Mesothelial cell of epicardium (in vitro differentiated cells): Measurements from ENCODE around the gene NLRX1. TPM values are rescaled to one million over a fixed set of nuclear protein-coding genes. Genes with fewer than 3 reads are reported as not detected.

Experiments
- DNase-seq, 2 experiments: peaks; one replicate each; pipeline ENCODE4 v3.0.0; 2021; ENCODE audit warnings: low spot score in 2 of 2; ENCODE audit not compliant: unreplicated experiment in 2 of 2
- H3K27ac Mint-ChIP-seq: 2 replicates; pipeline ENCODE4 v1.8.0; 2021; ENCODE audit warnings: mixed read lengths
- H3K27me3 Mint-ChIP-seq: 2 replicates; pipeline ENCODE4 v1.8.0; 2021; ENCODE audit warnings: low read depth, mixed read lengths
- H3K36me3 Mint-ChIP-seq: 2 replicates; pipeline ENCODE4 v1.8.0; 2021; ENCODE audit warnings: mixed read lengths
- H3K4me1 Mint-ChIP-seq: 2 replicates; pipeline ENCODE4 v1.8.0; 2021; ENCODE audit warnings: mixed read lengths
- H3K4me3 Mint-ChIP-seq: 2 replicates; pipeline ENCODE4 v1.8.0; 2021; ENCODE audit warnings: mild to moderate bottlenecking, moderate library complexity, mixed read lengths
- H3K9me3 Mint-ChIP-seq: 2 replicates; pipeline ENCODE4 v1.8.0; 2021; ENCODE audit warnings: mixed read lengths
- total RNA-seq: library from RNA; stranded (reverse); gene quantifications from 3 replicates; pipeline ENCODE4 v1.2.1, GENCODE V29; 2021
- TF ChIP-seq, protein P1 (sequence below): fragments of 200-600 bp; sonication (generic); IDR thresholded peaks from one replicate; pipeline ENCODE4 v1.5.0; 2021; ENCODE audit warnings: antibody characterized with exemption; ENCODE audit not compliant: unreplicated experiment

Gene NLRX1
- total RNA-seq, 1 donor from 2014 or later: 21.9 TPM

DNA sequence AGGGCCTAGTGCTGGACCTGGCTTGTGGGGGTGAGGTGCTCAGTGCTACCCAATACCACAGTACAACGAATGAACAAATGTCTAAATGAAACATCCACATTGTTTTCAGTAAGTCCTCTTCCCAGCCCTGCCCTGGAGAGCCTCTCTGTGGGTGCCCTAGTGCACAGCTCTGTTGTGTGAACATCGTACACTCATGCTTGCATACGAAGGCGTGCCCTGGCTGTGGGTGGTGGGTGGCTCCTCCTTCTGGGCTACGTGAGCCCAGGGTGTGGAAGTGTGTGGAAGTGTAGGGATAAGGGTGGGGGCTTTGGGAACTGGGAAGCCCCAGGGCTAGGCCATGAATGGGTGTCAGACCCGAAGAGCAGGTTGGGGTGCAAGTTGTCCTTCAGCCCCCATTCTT, 592 bp upstream of the NLRX1 start:
- Mint-ChIP-seq H3K36me3 (no peaks in the 10 kb centered on the region), H3K27me3 (no peaks in the 10 kb centered on the region), H3K27ac (peak overlapping the region; percentile 43), H3K4me1 (peaks cover 11% of the 10 kb centered on the region), H3K4me3 (peak overlapping the region; percentile 82), H3K9me3 (no peaks in the 10 kb centered on the region)
- TF ChIP-seq, protein P1, sequence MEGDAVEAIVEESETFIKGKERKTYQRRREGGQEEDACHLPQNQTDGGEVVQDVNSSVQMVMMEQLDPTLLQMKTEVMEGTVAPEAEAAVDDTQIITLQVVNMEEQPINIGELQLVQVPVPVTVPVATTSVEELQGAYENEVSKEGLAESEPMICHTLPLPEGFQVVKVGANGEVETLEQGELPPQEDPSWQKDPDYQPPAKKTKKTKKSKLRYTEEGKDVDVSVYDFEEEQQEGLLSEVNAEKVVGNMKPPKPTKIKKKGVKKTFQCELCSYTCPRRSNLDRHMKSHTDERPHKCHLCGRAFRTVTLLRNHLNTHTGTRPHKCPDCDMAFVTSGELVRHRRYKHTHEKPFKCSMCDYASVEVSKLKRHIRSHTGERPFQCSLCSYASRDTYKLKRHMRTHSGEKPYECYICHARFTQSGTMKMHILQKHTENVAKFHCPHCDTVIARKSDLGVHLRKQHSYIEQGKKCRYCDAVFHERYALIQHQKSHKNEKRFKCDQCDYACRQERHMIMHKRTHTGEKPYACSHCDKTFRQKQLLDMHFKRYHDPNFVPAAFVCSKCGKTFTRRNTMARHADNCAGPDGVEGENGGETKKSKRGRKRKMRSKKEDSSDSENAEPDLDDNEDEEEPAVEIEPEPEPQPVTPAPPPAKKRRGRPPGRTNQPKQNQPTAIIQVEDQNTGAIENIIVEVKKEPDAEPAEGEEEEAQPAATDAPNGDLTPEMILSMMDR: no peak
- DNase-seq: no peak

DNA sequence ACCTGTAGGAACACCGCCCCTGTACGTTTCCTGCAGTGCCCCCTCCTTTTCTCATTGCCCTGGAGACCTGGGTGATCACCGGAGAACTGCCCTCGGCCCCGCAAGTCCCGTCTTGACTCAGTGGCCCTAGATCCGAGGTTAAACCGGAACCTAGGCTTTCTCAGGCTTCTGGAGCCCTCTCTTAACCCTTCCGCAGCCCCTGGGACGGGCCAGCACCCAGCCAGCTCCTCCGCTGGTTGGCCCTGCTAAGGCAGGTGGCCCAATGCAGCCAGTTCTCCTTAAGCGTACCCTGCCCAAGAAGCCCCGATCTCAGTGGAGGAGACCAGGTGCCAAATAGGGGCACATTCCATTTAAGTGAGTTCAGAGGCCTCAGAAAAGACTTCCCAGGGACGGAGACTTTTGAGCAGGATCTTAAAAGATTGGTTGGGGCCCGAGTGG, 776 bp downstream of the NLRX1 start:
- no peaks in the 10 kb centered on the region for H3K27me3 Mint-ChIP-seq
- no peak for DNase-seq
- H3K4me1 Mint-ChIP-seq: peaks cover 11% of the 10 kb centered on the region
- TF ChIP-seq, protein P1: no peak
- peak overlapping the region; percentile 90 for H3K27ac Mint-ChIP-seq
- no peaks in the 10 kb centered on the region for H3K9me3 Mint-ChIP-seq
- no peaks in the 10 kb centered on the region for H3K36me3 Mint-ChIP-seq
- peak overlapping the region; percentile 82 for H3K4me3 Mint-ChIP-seq

DNA sequence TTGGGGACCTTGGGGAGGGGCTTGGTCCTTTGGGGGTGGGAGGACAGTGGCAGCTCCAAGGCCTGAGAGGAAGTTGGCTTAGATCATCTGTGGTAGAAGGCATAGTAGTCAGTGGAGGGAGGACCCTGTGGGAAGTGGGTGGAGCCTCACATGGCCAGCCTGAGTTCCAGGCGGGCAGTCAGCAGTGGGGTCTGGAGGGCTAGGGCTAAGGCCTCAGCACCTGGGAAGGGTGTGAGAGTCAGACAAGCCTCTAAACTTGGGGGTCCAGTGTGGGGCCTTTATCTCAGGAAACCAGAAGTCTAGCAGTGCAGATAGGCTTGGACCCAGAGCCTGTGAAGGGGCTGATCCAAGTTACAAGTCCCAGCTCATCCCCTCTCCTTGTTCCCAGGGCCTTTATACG, 4.0 kb downstream of the NLRX1 start:
- Mint-ChIP-seq H3K4me3 (no peak overlapping the region), H3K27ac (no peak overlapping the region), H3K4me1 (peaks cover 16% of the 10 kb centered on the region), H3K27me3 (no peaks in the 10 kb centered on the region), H3K36me3 (peaks cover 4% of the 10 kb centered on the region), H3K9me3 (no peaks in the 10 kb centered on the region)
- TF ChIP-seq, protein P1: no peak
- no peak for DNase-seq

DNA sequence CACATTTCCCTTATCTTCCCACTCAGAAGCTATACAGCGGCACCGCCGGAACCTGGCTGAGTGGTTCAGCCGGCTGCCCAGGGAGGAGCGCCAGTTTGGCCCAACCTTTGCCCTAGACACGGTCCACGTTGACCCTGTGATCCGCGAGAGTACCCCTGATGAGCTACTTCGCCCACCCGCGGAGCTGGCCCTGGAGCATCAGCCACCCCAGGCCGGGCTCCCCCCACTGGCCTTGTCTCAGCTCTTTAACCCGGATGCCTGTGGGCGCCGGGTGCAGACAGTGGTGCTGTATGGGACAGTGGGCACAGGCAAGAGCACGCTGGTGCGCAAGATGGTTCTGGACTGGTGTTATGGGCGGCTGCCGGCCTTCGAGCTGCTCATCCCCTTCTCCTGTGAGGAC, 4.9 kb downstream of the NLRX1 start:
- TF ChIP-seq, protein P1: no peak
- H3K9me3 Mint-ChIP-seq: no peaks in the 10 kb centered on the region
- no peaks in the 10 kb centered on the region for H3K27me3 Mint-ChIP-seq
- no peak overlapping the region for H3K27ac Mint-ChIP-seq
- H3K4me1 Mint-ChIP-seq: peaks cover 16% of the 10 kb centered on the region
- peaks cover 4% of the 10 kb centered on the region for H3K36me3 Mint-ChIP-seq
- no peak for DNase-seq
- no peak overlapping the region for H3K4me3 Mint-ChIP-seq

DNA sequence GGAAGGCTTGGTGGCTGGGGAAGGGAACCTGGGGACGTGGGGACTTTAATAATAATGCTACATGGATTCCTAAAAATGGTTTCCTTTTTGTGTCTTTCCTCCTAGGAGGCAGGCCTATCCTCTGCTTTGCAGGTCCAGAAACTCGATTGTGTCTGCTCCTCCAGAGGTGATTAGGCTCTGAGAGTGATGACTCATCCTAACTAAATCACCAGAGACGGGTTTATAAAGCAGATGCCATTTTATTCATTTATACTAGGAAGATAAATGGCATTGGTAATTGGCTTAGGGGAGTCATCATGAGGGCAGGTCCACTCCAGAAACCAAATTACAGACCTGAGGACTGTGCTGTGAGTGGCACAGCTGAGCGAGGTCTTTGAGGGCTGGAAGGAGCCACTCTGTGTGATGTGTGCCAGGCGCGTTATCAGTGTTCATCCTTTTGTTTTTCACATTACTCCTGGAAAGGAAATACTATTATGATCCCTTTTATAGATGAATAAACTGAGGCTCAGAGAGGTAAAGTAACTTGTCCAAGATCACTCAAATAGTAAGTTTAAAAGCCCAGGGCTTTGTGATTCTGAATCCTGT, 7.1 kb downstream of the NLRX1 start:
- no peak for DNase-seq
- Mint-ChIP-seq H3K4me3 (no peak overlapping the region), H3K27ac (peak overlapping the region; percentile 50), H3K27me3 (no peaks in the 10 kb centered on the region), H3K4me1 (peaks cover 6% of the 10 kb centered on the region), H3K9me3 (no peaks in the 10 kb centered on the region), H3K36me3 (peaks cover 10% of the 10 kb centered on the region)
- TF ChIP-seq, protein P1: no peak
